Astrocyte of the cerebellum (primary cell): ENCODE results near the gene HMGB4.

Experiments
- DNase-seq: peaks from one replicate; pipeline ENCODE4 v3.0.0-alpha.2; 2011; ENCODE audit warnings: low read depth
- H3K4me3 ChIP-seq: 2 replicates; pipeline ENCODE4 v1.5.1; 2011; ENCODE audit warnings: mild to moderate bottlenecking, low read depth, low read length, moderate library complexity
- in situ Hi-C: cut with HindIII; loops from 2 replicates; pipeline ENCODE4 v1.10.0; 2017; ENCODE audit warnings: low sequenced_read_pairs
- TF ChIP-seq, protein P1 (sequence below): IDR thresholded peaks from 2 replicates; pipeline ENCODE4 v1.5.1; 2012; ENCODE audit warnings: low read length, low read depth, moderate library complexity, mild to moderate bottlenecking; ENCODE audit errors: missing control alignments

Gene HMGB4

DNA sequence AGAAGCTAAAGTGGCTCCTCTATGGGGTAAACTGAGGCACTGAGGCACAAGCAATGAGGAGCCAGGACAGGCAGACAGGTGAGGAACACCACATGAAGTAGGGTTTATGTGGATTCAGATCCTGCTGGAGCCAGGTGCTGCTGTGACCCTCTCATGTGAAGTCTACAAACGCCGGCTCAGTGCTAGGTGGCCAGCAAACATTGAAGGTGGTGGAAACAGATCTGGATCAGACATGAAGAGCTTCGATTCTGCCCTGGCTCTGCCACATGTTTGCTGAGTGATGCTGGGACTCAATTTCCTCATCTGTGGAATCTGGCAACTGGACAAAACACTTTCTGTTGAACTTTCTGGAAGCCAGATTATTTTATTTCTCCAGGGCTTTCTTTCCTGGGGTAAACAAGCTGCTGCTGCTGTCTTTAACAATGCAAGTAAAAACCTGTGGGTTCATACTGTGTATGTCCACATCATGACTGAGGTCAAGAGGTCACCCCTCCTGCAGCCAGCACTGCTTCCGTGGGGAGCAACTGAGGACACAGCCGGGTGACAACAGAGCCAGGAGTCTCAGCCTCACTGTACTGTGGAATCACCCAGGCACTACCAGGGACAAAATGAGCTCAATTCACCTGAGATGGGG, 33.3 kb downstream of the HMGB4 start:
- TF ChIP-seq, protein P1, sequence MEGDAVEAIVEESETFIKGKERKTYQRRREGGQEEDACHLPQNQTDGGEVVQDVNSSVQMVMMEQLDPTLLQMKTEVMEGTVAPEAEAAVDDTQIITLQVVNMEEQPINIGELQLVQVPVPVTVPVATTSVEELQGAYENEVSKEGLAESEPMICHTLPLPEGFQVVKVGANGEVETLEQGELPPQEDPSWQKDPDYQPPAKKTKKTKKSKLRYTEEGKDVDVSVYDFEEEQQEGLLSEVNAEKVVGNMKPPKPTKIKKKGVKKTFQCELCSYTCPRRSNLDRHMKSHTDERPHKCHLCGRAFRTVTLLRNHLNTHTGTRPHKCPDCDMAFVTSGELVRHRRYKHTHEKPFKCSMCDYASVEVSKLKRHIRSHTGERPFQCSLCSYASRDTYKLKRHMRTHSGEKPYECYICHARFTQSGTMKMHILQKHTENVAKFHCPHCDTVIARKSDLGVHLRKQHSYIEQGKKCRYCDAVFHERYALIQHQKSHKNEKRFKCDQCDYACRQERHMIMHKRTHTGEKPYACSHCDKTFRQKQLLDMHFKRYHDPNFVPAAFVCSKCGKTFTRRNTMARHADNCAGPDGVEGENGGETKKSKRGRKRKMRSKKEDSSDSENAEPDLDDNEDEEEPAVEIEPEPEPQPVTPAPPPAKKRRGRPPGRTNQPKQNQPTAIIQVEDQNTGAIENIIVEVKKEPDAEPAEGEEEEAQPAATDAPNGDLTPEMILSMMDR, result no peak
- H3K4me3 ChIP-seq, result no peak overlapping the region
- in situ Hi-C loops, result no loop called here
- DNase-seq, result no peak

DNA sequence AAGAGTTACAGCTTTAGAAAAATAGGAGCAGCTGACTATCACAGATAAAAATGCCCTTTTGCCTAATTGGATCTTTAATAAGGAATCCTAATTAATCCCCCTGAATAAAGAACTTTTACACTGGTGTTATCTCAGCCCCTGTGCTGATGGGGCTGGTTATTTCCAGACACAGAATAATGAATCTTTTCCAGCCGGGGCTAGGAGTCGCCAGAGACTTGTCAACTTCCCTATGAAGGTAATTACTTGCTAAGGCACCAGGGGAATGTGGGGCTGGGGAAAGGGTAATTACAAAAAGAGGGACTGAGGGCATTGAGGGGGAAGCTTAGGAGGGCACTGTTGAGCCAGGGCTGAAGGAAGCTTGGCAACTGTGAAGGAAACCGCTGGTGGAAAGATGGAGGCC, 34.5 kb downstream of the HMGB4 start:
- H3K4me3 ChIP-seq, result no peak overlapping the region
- TF ChIP-seq, protein P1, result no peak

DNA sequence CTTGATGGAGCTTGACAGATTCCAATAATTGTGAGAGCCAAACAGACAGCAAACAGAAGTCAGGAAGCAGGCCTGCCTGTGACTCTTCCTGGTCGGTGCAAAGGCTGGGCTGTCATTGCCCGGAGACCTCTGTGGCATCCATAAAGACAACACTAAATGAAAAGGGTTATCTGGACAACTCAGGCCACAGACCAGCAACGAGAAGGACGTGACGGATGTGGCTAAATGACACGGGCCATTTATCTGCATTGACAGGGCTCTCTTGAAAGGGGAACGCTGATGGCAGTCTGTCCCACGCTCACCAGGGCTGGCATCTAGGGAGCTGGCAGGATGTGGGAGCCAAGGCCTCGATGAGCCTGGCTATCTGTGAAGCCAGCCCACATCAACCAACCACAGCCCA, 35.0 kb downstream of the HMGB4 start:
- no peak for DNase-seq
- TF ChIP-seq, protein P1, result no peak
- in situ Hi-C loops, result no loop called here
- no peak overlapping the region for H3K4me3 ChIP-seq

More for the DNA sequence above, 34.5 kb downstream of the HMGB4 start:
- DNase-seq, result no peak
- in situ Hi-C loops, result no loop called here

DNA sequence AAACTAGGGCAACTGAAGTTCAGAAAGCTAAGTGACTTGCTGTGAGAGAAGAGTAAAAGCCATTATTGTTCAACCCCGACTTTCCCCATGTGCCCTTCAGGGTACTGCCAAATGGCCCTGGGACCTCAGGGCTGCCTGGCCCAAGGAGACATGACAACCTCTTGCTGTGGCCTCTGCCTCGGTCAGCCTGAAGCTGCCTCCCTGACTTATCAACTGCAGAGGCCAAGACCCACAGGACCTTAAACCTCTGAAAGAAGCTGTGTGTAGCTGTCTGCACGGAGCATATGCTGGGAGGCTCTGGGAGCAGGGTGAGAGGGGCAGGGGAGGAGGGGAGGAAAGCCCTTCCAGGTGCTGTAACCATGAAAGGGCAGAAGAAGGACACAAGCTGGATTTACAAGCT, 35.9 kb downstream of the HMGB4 start:
- no peak overlapping the region for H3K4me3 ChIP-seq

DNA sequence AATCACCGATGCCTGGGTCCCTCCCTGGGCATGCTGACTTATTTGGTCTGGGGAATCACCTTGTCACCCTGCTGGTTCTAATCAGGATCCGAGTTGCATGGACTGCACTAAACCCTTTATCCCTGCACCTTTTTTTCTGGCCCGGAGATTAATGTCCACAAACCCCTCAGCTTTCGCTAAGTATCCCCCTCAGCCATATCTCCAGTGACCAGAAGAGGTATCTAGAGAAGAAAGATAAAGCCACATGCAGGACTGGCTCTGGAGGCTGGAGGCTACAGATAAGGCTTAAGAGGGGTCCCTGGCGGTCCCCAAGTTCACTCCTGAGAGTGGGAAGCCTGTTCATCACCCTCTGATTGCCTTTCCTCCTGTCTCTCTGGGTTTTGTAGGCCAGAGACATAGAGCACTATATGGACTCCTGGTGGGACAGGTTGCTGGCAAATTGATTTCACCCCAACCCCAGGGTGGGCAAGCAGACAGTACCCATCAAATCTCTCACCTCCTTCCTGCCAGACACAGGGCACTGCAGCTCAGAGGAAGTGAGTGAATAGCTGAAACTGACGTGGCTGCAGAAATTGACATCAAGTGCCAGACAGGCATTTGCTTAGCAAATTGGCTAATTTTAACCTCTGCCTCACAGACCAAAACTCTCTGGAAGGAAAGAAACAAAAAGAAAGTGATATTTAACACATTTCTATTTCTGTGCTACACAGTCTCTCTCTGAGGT, 38.8 kb downstream of the HMGB4 start:
- no peak overlapping the region for H3K4me3 ChIP-seq
- TF ChIP-seq, protein P1, result no peak
- in situ Hi-C loops, result no loop called here
- no peak for DNase-seq

More for the DNA sequence above, 35.9 kb downstream of the HMGB4 start:
- no peak for DNase-seq
- TF ChIP-seq, protein P1, result no peak
- in situ Hi-C loops, result no loop called here

DNA sequence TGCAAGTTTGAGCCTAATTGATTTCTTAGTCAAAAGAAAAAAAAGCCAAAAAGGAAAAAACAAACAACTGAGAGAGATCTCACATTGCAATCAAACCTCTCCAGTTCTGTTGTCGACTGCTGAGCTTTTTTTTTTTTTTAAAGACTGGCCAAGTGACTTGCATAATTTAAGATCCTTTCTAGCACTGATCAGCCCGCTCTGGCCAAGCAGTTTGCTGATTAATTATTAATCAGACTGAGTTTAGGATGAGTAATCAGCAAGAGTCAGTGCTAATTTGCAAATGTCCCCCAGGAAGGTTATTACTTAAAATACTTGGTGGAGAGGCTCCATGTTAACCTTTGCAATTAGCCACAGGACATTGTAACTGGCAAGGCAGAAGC, 39.3 kb downstream of the HMGB4 start:
- TF ChIP-seq, protein P1, result no peak
- DNase-seq, result no peak
- in situ Hi-C loops, result no loop called here
- H3K4me3 ChIP-seq, result no peak overlapping the region
